ENCODE data around the gene GAD2. TPM values are rescaled to one million over a fixed set of nuclear protein-coding genes. Genes with fewer than 3 reads are reported as not detected.
"Not testable (repeated sequence)": the region's sequence is repeated elsewhere in the genome, so short reads cannot be mapped to it uniquely, and the experiment has no call there.

GAD2 gene
- total RNA-seq, 1 donor from 2014 or later: 0.41 TPM

DNA sequence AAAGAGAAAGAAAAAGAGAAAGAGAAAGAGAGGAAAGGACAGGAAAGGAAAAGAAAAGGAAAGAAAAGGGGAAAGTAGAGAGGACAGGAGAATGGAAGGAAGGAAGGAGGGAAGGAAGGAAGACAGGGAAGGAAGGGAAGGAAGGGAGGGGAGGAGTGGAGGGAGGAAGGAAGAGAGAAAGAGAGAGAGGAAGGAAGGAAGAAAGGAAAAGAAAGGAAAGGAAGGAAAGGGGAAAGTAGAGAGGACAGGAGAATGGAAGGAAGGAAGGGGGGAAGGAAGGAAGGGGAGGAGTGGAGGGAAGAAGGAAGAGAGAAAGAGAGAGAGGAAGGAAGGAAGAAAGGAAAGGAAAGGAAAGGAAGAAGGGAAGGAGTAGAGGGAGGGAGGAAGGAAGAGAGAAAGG lies 125.1 kb downstream of the GAD2 start:
- Histone ChIP-seq H4K20me1 (ENCODE audit: low read depth) (no peaks in the 10 kb centered on the region), H3K9me3 (ENCODE audit: low read depth) (no peaks in the 10 kb centered on the region), H3K27me3 (no peaks in the 10 kb centered on the region), H2AFZ (replicated peaks) (no peak overlapping the region), H3K4me3 (no peak overlapping the region), H3K27ac (no peak overlapping the region), H3K79me2 (ENCODE audit: low read depth) (no peaks in the 10 kb centered on the region), H3K9ac (no peak overlapping the region), H3F3A (ENCODE audit: low read depth) (no peaks in the 10 kb centered on the region), H3K36me3 (no peaks in the 10 kb centered on the region), H3K4me2 (no peak overlapping the region), H3K4me1 (no peaks in the 10 kb centered on the region)
- Mint-ChIP-seq H3K27me3 (ENCODE audit: insufficient read depth, low read depth) (no peaks in the 10 kb centered on the region), H3K27ac (no peak overlapping the region), H3K4me1 (no peaks in the 10 kb centered on the region), H3K9me3 (no peaks in the 10 kb centered on the region), H3K36me3 (no peaks in the 10 kb centered on the region), H3K4me3 (no peak overlapping the region)
- TF ChIP-seq EZH2phosphoT487 (IDR thresholded peaks at IDR 0.05): no peak
- TF ChIP-seq EZH2 (IDR thresholded peaks at IDR 0.05): no peak
- no peak for TF ChIP-seq CTCF (IDR thresholded peaks at IDR 0.05)
- DNase-seq (ENCODE audit: low spot score): no peak

DNA sequence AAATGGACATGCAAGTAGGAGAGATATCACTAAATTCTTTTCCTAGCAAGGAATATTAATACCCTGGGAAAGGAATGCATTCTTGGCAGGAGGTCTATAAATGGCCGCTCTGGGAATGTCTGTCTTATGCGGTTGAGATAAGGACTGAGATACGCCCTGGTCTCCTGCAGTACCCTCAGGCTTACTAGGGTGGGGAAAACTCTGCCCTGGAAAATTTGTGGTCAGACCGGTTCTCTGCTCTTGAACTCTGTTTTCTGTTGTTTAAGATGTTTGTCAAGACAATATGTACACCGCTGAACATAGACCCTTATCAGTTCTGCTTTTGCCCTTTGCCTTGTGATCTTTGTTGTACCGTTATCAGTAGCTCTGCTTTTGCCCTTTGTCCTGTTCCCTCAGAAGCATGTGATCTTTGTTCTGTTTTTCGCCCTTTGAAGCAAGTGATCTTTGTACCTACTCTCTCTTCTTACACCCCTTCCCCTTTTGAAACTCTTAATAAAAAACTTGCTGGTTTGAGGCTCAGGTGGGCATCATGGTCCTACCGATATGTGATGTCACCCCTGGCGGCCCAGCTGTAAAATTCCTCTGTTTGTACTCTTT lies 132.3 kb downstream of the GAD2 start:
- H3K27me3 ChIP-seq; H3K4me1 Mint-ChIP-seq; H3K4me3 ChIP-seq; H3K4me1 ChIP-seq; H3K4me2 ChIP-seq; DNase-seq (ENCODE audit: low spot score); H3K9ac ChIP-seq; H3K9me3 ChIP-seq (ENCODE audit: low read depth); H3F3A ChIP-seq (ENCODE audit: low read depth); H3K4me3 Mint-ChIP-seq; H2AFZ ChIP-seq (replicated peaks); H3K27ac ChIP-seq; H3K9me3 Mint-ChIP-seq; H3K27ac Mint-ChIP-seq; H3K27me3 Mint-ChIP-seq (ENCODE audit: insufficient read depth, low read depth); H3K36me3 ChIP-seq; H4K20me1 ChIP-seq (ENCODE audit: low read depth); H3K79me2 ChIP-seq (ENCODE audit: low read depth); H3K36me3 Mint-ChIP-seq: not testable (repeated sequence)

Other genes with a start within 250 kb of the GAD2 start
- not detected in 2 replicates for gene APBB1IP, start 221.6 kb downstream of the GAD2 start, total RNA-seq (ENCODE audit: low replicate concordance)